Measurements from ENCODE around the gene HSPB8. TPM values are rescaled to one million over a fixed set of nuclear protein-coding genes. Genes with fewer than 3 reads are reported as not detected.

HSPB8 gene, protein sequence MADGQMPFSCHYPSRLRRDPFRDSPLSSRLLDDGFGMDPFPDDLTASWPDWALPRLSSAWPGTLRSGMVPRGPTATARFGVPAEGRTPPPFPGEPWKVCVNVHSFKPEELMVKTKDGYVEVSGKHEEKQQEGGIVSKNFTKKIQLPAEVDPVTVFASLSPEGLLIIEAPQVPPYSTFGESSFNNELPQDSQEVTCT
- total RNA-seq: 29.7 and 33.8 TPM in 2 replicates

DNA sequence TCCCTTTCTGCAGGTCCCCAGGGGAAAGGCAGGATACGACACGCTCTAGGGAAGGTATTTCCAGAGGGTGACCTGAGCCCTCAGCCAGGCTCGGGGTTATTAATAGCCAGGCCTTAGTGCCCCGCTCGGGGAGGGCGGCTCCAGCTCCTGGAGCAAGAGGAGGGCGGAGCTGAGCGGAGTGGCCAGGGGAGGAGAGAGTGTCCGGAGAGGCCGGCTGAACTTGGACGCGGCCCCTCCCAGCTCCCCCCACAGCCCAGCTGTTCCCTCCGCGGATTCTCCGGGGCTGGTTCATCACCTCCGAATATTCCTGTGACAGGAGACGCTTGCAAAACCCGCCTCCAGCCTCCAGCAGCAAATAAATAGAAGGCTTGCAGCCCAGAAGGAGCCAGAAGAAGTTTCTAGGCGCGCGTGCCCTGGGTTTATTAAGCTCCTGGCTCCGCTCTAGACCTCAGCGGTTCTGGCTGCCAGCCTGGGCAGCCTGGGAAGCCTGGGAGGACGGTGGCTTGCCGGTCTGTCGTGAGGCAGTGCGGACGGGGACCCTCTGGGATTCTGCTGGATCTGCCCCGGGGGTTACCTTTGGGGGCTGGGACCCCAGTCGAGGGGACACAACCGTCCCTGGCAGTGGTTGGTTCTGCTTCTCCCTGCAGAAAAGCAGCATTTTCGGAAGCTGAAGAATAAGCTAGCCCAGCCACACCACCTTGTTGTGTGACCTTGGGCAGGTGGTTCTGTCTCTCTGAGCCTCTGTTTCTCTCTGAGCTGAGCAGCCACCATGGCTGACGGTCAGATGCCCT is at the start of gene HSPB8:
HSPB8 (plus strand) TSS at position 388 of the 791 bp plus-strand sequence; CDS start at position 770, 382 bp downstream.

Other genes starting within 250 kb of the HSPB8 start
- gene SRRM4, start 197.4 kb upstream of the HSPB8 start, total RNA-seq: not detected in 2 replicates
- not detected in 2 replicates for gene CCDC60, start 155.8 kb downstream of the HSPB8 start, total RNA-seq

All from smooth muscle cell of the pulmonary artery (primary cell).